HepG2 (cell line): Measurements from ENCODE around the gene TAGAP.

Experiments
- FOXK1 ChIP-seq: sonication (generic); formaldehyde crosslinking; IDR thresholded peaks from 2 replicates; pipeline ENCODE4 v1.4.0; 2020; ENCODE audit warnings: low read depth, missing genetic modification reagents, borderline replicate concordance
- MEF2D ChIP-seq: sonication (generic); formaldehyde crosslinking; IDR thresholded peaks from 2 replicates; pipeline ENCODE4 v1.5.1; 2020; ENCODE audit warnings: mild to moderate bottlenecking, missing genetic modification reagents
- MTA1 ChIP-seq: sonication (generic); formaldehyde crosslinking; IDR thresholded peaks from 2 replicates; pipeline ENCODE4 v1.4.0; 2020; ENCODE audit warnings: missing genetic modification reagents, mild to moderate bottlenecking, borderline replicate concordance
- SMARCC2 ChIP-seq: fragments of 450-650 bp; IDR thresholded peaks from 2 replicates; pipeline ENCODE4 v1.6.1; 2017; ENCODE audit warnings: antibody characterized with exemption, mild to moderate bottlenecking
- SUZ12 ChIP-seq: fragments of 150-350 bp; IDR thresholded peaks from 2 replicates; pipeline ENCODE4 v1.6.1; 2014; ENCODE audit warnings: low read depth, low read length
- TEAD3 ChIP-seq: optimal IDR thresholded peaks from 2 replicates; pipeline ENCODE3; 2016; ENCODE audit warnings: borderline replicate concordance
- ZNF121 ChIP-seq: sonication (generic); formaldehyde crosslinking; IDR thresholded peaks from 2 replicates; pipeline ENCODE4 v1.5.0; 2020; ENCODE audit warnings: mild to moderate bottlenecking, missing genetic modification reagents
- ZNF20 ChIP-seq: sonication (generic); formaldehyde crosslinking; IDR thresholded peaks from 2 replicates; pipeline ENCODE4 v1.4.0; 2020; ENCODE audit warnings: mild to moderate bottlenecking, moderate library complexity, missing genetic modification reagents
- ZNF609 ChIP-seq: sonication (generic); formaldehyde crosslinking; IDR thresholded peaks from 2 replicates; pipeline ENCODE4 v1.4.0; 2020; ENCODE audit warnings: mild to moderate bottlenecking, missing genetic modification reagents, borderline replicate concordance
- TF ChIP-seq, protein P1 (sequence below): sonication (generic); formaldehyde crosslinking; IDR thresholded peaks from 2 replicates; pipeline ENCODE4 v1.5.0; 2020; ENCODE audit warnings: mild to moderate bottlenecking, missing genetic modification reagents, moderate library complexity

DNA sequence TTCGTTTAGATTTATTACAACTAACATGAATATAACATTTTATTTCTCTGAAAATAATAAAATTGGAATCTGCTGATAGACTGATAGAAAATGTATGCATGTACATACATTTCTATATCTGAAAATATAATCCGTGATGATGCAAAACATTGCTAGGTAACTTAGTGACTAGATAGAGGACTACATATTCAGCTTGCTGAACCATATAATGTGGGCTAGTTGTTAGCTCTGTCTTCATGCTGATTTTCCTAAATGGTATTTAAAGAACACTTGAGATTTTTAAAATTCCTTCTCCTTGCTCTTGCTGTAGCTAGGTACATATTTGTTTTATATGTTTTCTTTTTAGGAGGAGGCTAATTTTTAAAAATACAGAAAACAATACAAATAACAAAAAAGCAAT lies 38.4 kb upstream of the TAGAP start:
- TF ChIP-seq ZNF20 (CRISPR knock-in tag) = no peak
- TF ChIP-seq SMARCC2 = no peak
- TF ChIP-seq MEF2D (CRISPR knock-in tag) = no peak
- no peak for TF ChIP-seq ZNF609 (CRISPR knock-in tag)
- TF ChIP-seq TEAD3 (CRISPR knock-in tag) = no peak
- TF ChIP-seq SUZ12 = no peak
- no peak for TF ChIP-seq MTA1 (CRISPR knock-in tag)
- TF ChIP-seq, protein P1, sequence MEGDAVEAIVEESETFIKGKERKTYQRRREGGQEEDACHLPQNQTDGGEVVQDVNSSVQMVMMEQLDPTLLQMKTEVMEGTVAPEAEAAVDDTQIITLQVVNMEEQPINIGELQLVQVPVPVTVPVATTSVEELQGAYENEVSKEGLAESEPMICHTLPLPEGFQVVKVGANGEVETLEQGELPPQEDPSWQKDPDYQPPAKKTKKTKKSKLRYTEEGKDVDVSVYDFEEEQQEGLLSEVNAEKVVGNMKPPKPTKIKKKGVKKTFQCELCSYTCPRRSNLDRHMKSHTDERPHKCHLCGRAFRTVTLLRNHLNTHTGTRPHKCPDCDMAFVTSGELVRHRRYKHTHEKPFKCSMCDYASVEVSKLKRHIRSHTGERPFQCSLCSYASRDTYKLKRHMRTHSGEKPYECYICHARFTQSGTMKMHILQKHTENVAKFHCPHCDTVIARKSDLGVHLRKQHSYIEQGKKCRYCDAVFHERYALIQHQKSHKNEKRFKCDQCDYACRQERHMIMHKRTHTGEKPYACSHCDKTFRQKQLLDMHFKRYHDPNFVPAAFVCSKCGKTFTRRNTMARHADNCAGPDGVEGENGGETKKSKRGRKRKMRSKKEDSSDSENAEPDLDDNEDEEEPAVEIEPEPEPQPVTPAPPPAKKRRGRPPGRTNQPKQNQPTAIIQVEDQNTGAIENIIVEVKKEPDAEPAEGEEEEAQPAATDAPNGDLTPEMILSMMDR (CRISPR knock-in tag) = no peak
- no peak for TF ChIP-seq ZNF121
- TF ChIP-seq FOXK1 = no peak
